ENCODE measurements around the gene SPAG6. TPM values are rescaled to one million over a fixed set of nuclear protein-coding genes. Genes with fewer than 3 reads are reported as not detected.

The SPAG6 gene
- total and polyA plus RNA-seq, 2 of the 8 experiments (the other 6 are each of a cell fraction or from before 2014, with no cell fraction given) = 0.14 TPM; not detected in 1

DNA sequence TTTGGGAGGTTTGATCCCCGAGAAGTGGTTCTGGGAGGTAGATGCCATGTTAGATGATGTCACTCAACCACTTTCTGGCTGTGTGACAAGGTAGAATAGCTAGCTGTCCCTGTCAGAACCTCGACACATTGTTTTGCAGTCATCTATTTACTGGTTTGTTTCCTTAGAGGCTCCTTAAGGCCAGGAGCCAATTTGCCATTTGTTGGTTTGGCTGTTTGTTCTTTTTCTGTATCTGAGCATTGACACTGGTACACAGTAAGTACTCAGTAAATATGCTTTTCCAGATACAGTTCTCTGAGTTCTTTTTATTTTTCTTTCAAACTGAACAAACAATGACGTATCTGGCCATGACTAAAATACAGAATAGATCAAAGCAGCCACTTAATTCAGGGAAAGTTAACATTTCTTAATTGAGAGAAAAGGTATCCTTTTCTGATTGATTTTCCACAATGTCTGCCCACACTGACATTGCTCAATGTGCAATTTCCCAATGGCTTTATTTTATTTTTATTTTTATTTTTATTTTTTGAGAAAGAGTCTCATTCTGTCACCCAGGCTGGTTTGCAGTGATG, 121.6 kb downstream of the SPAG6 start:
- TF ChIP-seq MAFK (IDR thresholded peaks at IDR 0.05; ENCODE audit: low read depth, low read length) (no peak), POLR2A (IDR thresholded peaks at IDR 0.05; ENCODE audit: control extremely low read depth in 1 of 2, low read depth in 2 of 2, low read length in 2 of 2) (no peak), CEBPB (IDR thresholded peaks at IDR 0.05; ENCODE audit: low read depth, low read length) (no peak), POLR2AphosphoS5 (IDR thresholded peaks at IDR 0.05; ENCODE audit: low read depth, low read length) (no peak), SP4 (IDR thresholded peaks at IDR 0.05; ENCODE audit: low read length) (no peak), HDAC2 (IDR thresholded peaks at IDR 0.05; ENCODE audit: borderline replicate concordance in 1 of 2, low read depth in 2 of 2, low read length in 2 of 2) (no peak), HDAC6 (IDR thresholded peaks at IDR 0.05; ENCODE audit: low read depth, low read length) (no peak), POU5F1 (IDR thresholded peaks at IDR 0.05; ENCODE audit: low read depth, low read length) (no peak), NRF1 (IDR thresholded peaks at IDR 0.05; ENCODE audit: low read depth, low read length) (no peak), RNF2 (IDR thresholded peaks at IDR 0.05; ENCODE audit: borderline replicate concordance, low read depth, low read length, missing control alignments, poor library complexity, severe bottlenecking) (no peak), ZNF274 (IDR thresholded peaks at IDR 0.05; ENCODE audit: borderline replicate concordance, extremely low read depth, low read length) (no peak)
- H3K27me3 ChIP-seq (replicated peaks in 1 of 4; ENCODE audit: control insufficient read depth in 3 of 4, extremely low read depth in 1 of 4, insufficient read depth in 3 of 4, low read length in 3 of 4) = peaks cover 0 to 5% (median 1%) of the 10 kb centered on the region in 4 experiments; a peak in 4 of 7 replicates
- no peak overlapping the region for H3K18ac ChIP-seq (ENCODE audit: extremely low read depth, low read length)
- H2BK120ac ChIP-seq (replicated peaks; ENCODE audit: low read depth, low read length) = no peak overlapping the region
- H2AFZ ChIP-seq (ENCODE audit: low read length) = no peak overlapping the region
- no peak overlapping the region for H3K14ac ChIP-seq (ENCODE audit: insufficient read length)
- 85% methylated on average over 3 of the region's 3 CpGs; no CpG with 5 or more reads in 1 of the 2 experiments for WGBS, 2 experiments (ENCODE audit: extremely low coverage in 1 of 2, insufficient coverage in 1 of 2, insufficient read length in 1 of 2, insufficient replicate concordance in 2 of 2, low coverage in 1 of 2, low lambda C conversion rate in 2 of 2, missing lambda C conversion rate in 1 of 2)
- H4K8ac ChIP-seq (ENCODE audit: extremely low read depth, insufficient read depth, low read length) = no peak overlapping the region
- H4K5ac ChIP-seq (ENCODE audit: insufficient read length, low read depth, low read length) = no peak overlapping the region
- H3K36me3 ChIP-seq (ENCODE audit: control insufficient read depth in 2 of 4, insufficient read depth in 4 of 4, low read length in 3 of 4) = no peaks in the 10 kb centered on the region
- H3K4me3 ChIP-seq (ENCODE audit: extremely low read depth in 1 of 4, insufficient read depth in 2 of 4, low read depth in 3 of 4, low read length in 4 of 4) = no peak overlapping the region
- no peak overlapping the region for H2BK12ac ChIP-seq (ENCODE audit: low read depth, low read length)
- H3K23me2 ChIP-seq (ENCODE audit: low read depth, low read length) = no peaks in the 10 kb centered on the region
- H3K27ac ChIP-seq (ENCODE audit: low read depth, low read length) = no peak overlapping the region
- no peak overlapping the region for H2BK15ac ChIP-seq (ENCODE audit: low read length)
- CTCF ChIA-PET (ENCODE audit: partially characterized antibody) = no interaction called here
- POLR2A ChIA-PET (ENCODE audit: partially characterized antibody) = no interaction called here
- H4K20me1 ChIP-seq (replicated peaks in 1 of 2; ENCODE audit: control insufficient read depth in 1 of 2, insufficient read depth in 2 of 2, low read length in 2 of 2) = no peaks in the 10 kb centered on the region
- no peaks in the 10 kb centered on the region for H3K79me1 ChIP-seq (ENCODE audit: low read depth, low read length)
- no peak overlapping the region for H2BK20ac ChIP-seq (ENCODE audit: low read length)
- no peak for FAIRE-seq
- H2AK5ac ChIP-seq (ENCODE audit: low read depth, low read length) = no peak overlapping the region
- no peak overlapping the region for H3K9ac ChIP-seq (replicated peaks in 1 of 4; ENCODE audit: extremely low read depth in 1 of 4, low read depth in 3 of 4, low read length in 3 of 4)
- H3K4ac ChIP-seq (replicated peaks; ENCODE audit: insufficient read length, low read depth, low read length) = no peak overlapping the region
- no peaks in the 10 kb centered on the region; a peak in 1 of 4 replicates for H3K9me3 ChIP-seq (ENCODE audit: insufficient read depth in 2 of 2, low read depth in 1 of 2, low read length in 1 of 2)
- H3K4me2 ChIP-seq (ENCODE audit: insufficient read depth in 1 of 2, low read depth in 2 of 2, low read length in 2 of 2) = no peak overlapping the region
- no peak overlapping the region for H3K56ac ChIP-seq (replicated peaks; ENCODE audit: insufficient read length, low read depth, low read length)
- H3K23ac ChIP-seq (ENCODE audit: insufficient read length) = no peak overlapping the region
- DNase-seq (ENCODE audit: low read depth in 1 of 2, low spot score in 2 of 2) = no peak
- H4K91ac ChIP-seq (replicated peaks; ENCODE audit: insufficient read length, low read length) = no peak overlapping the region
- H3K79me2 ChIP-seq (ENCODE audit: control insufficient read depth in 1 of 2, insufficient read depth in 2 of 2, low read length in 2 of 2) = no peaks in the 10 kb centered on the region
- no peaks in the 10 kb centered on the region for H3K4me1 ChIP-seq (replicated peaks in 1 of 4; ENCODE audit: control insufficient read depth in 3 of 4, insufficient read depth in 4 of 4, low read length in 3 of 4)
- no peak overlapping the region for H2BK5ac ChIP-seq (ENCODE audit: low read depth, low read length)

Data from H1 (cell line).